Hepatocyte (in vitro differentiated cells): Measurements from ENCODE around the gene C2orf92. TPM values are rescaled to one million over a fixed set of nuclear protein-coding genes. Genes with fewer than 3 reads are reported as not detected.

Experiments used
- DNase-seq: peaks from one replicate; pipeline ENCODE4 v3.0.0-alpha.2; 2016; ENCODE audit warnings: low spot score
- H2AFZ ChIP-seq: fragments of 200-600 bp; sonication (generic); 2 replicates; pipeline ENCODE4 v1.6.0; 2016; ENCODE audit warnings: antibody characterized with exemption, mild to moderate bottlenecking
- H3K27ac ChIP-seq: fragments of 200-600 bp; sonication (generic); 2 replicates; pipeline ENCODE4 v1.5.1; 2016; ENCODE audit warnings: mild to moderate bottlenecking
- H3K27me3 ChIP-seq: fragments of 200-600 bp; sonication (generic); 2 replicates; pipeline ENCODE4 v1.6.1; 2016
- H3K36me3 ChIP-seq: fragments of 200-600 bp; sonication (generic); replicated peaks from 2 replicates; pipeline ENCODE4 v1.5.1; 2016; ENCODE audit warnings: low read depth; ENCODE audit not compliant: insufficient read depth
- H3K4me1 ChIP-seq: fragments of 200-600 bp; sonication (generic); 2 replicates; pipeline ENCODE4 v1.5.1; 2016; ENCODE audit warnings: mild to moderate bottlenecking, moderate library complexity; ENCODE audit not compliant: insufficient read depth
- H3K4me2 ChIP-seq: fragments of 200-600 bp; sonication (generic); 2 replicates; pipeline ENCODE4 v1.6.0; 2016
- H3K4me3 ChIP-seq: fragments of 200-600 bp; sonication (generic); 2 replicates; pipeline ENCODE4 v1.5.1; 2016; ENCODE audit warnings: mild to moderate bottlenecking
- H3K79me2 ChIP-seq: fragments of 200-600 bp; sonication (generic); 2 replicates; pipeline ENCODE4 v1.6.0; 2017; ENCODE audit warnings: mild to moderate bottlenecking
- H3K9me2 ChIP-seq: fragments of 200-600 bp; sonication (generic); replicated peaks from 2 replicates; pipeline ENCODE4 v1.6.0; 2017; ENCODE audit warnings: mild to moderate bottlenecking; ENCODE audit not compliant: insufficient read depth
- H3K9me3 ChIP-seq: fragments of 200-600 bp; sonication (generic); 2 replicates; pipeline ENCODE4 v1.5.1; 2016; ENCODE audit warnings: low read depth, mild to moderate bottlenecking
- H4K20me1 ChIP-seq: fragments of 200-600 bp; sonication (generic); 2 replicates; pipeline ENCODE4 v1.6.0; 2016; ENCODE audit warnings: mild to moderate bottlenecking; ENCODE audit not compliant: insufficient read depth, poor library complexity, severe bottlenecking
- CTCF ChIP-seq: fragments of 200-600 bp; sonication (generic); IDR thresholded peaks from 2 replicates; pipeline ENCODE4 v1.5.1; 2016; ENCODE audit warnings: antibody characterized with exemption, mild to moderate bottlenecking; ENCODE audit not compliant: poor library complexity
- EZH2 ChIP-seq: fragments of 200-600 bp; sonication (generic); IDR thresholded peaks from 2 replicates; pipeline ENCODE4 v1.6.1; 2016; ENCODE audit warnings: antibody characterized with exemption, mild to moderate bottlenecking, borderline replicate concordance
- EZH2phosphoT487 ChIP-seq: fragments of 200-600 bp; sonication (generic); IDR thresholded peaks from one replicate; pipeline ENCODE4 v1.6.1; 2018; ENCODE audit warnings: antibody characterized with exemption, mild to moderate bottlenecking, low read depth, moderate library complexity; ENCODE audit not compliant: unreplicated experiment, severe bottlenecking
- WGBS: methylation state at CpG from one replicate; pipeline ENCODE4 v1.1.6; 2016; ENCODE audit warnings: low lambda C conversion rate; ENCODE audit errors: missing lambda C conversion rate; 5-methylcytosine and 5-hydroxymethylcytosine counted together
- polyA plus RNA-seq: library from polyadenylated mRNA; unstranded; fragments of >200 nt; fragmentation: Nextera tagmentation; extraction: Ambion mirVana; gene quantifications from 2 replicates; pipeline ENCODE4 v1.2.1, GENCODE V29; 2016
- total RNA-seq: library from RNA; depleted of rRNA; stranded (reverse); fragments of >200 nt; gene quantifications from 2 replicates; pipeline ENCODE4 v1.2.3, GENCODE V29; 2014

C2orf92 gene
- total and polyA plus RNA-seq, 2 experiments from 2014 or later, result 2.1 to 4.5 TPM

DNA sequence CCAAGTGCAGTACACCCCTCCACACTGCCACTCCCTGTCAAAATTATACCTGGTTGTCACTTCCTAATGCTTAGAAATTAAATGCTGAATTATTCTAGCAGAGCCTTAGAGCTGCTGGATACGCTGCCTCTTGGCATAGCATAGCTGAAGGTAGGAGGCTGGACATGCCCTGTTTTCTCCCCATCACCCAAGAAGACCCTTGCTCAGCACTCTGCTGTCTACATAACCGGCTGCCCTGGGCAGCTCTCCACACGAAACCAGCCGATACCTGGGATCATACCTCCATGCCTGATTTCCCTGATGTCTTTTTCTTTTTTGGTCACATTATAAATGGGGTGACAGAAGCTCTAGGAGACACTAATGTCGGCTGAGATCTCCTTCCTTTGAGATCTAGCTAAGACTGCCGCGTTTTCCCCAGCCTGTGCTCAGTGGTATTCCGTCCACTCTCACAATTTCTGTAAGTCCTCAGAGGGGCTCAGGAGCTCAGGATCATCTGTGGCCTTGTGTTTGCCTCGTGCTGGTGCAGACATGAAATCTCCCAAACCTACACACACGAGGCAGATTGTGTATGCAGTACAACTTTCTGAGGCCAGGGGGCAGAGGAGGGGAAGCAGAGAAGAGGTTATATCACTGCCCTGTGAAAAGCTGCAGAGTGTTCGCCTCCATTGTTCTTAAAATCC is 30.4 kb downstream of the C2orf92 start:
- Histone ChIP-seq H3K4me3 (no peak overlapping the region), H3K4me1 (no peaks in the 10 kb centered on the region), H3K9me3 (no peaks in the 10 kb centered on the region), H3K27ac (no peak overlapping the region), H4K20me1 (no peaks in the 10 kb centered on the region), H3K27me3 (no peaks in the 10 kb centered on the region), H3K36me3 (no peaks in the 10 kb centered on the region), H3K79me2 (no peaks in the 10 kb centered on the region), H3K4me2 (no peak overlapping the region), H2AFZ (no peak overlapping the region), H3K9me2 (no peaks in the 10 kb centered on the region)
- 58% methylated on average over 11 of the region's 11 CpGs for WGBS
- DNase-seq, result peak; percentile 74
- TF ChIP-seq EZH2phosphoT487 (no peak), EZH2 (no peak), CTCF (peak; percentile 56)

GRCh38 chr2:97701186-97701585 is 31.7 kb downstream of the C2orf92 start:
- Histone ChIP-seq H3K79me2 (no peaks in the 10 kb centered on the region), H3K4me3 (no peak overlapping the region), H2AFZ (no peak overlapping the region), H3K27ac (no peak overlapping the region), H4K20me1 (no peaks in the 10 kb centered on the region), H3K27me3 (no peaks in the 10 kb centered on the region), H3K36me3 (no peaks in the 10 kb centered on the region), H3K9me2 (no peaks in the 10 kb centered on the region), H3K9me3 (no peaks in the 10 kb centered on the region), H3K4me1 (no peaks in the 10 kb centered on the region), H3K4me2 (no peak overlapping the region)
- 93% methylated on average over 13 of the region's 13 CpGs for WGBS
- TF ChIP-seq EZH2 (no peak), CTCF (no peak), EZH2phosphoT487 (no peak)
- no peak for DNase-seq

DNA sequence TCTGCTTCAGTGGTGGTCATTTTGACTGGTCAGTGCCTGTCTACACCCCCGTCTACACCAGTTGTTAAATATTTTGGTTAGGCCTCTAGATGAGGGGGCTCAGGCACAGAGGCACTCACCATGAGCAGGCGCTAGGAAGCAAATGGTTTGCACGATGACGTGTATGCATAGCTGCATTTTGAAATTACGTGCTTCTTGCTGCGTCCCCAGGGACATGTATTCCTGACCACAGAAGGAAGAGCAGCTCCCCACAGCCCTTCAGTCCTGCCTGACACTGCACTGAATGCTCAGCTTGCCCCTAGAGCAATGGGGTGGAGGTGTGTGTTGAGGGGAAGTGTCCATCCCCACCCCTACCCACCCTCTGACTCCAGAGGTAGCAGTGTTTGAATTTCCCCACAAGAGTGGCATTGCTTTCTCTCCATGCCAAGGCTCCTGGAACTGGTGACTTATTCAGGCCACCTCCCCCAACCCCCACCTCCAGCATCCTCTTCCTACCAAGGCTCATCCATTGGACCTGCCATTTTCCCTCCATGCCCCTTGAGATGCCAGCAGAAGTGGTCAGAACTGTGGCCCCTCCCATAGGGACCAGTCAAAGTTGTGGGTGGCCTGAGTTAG is 32.4 kb downstream of the C2orf92 start:
- no peak for DNase-seq
- Histone ChIP-seq H3K27ac (no peak overlapping the region), H3K27me3 (no peaks in the 10 kb centered on the region), H3K4me2 (no peak overlapping the region), H3K9me3 (no peaks in the 10 kb centered on the region), H3K9me2 (no peaks in the 10 kb centered on the region), H2AFZ (no peak overlapping the region), H4K20me1 (no peaks in the 10 kb centered on the region), H3K36me3 (no peaks in the 10 kb centered on the region), H3K79me2 (no peaks in the 10 kb centered on the region), H3K4me3 (no peak overlapping the region), H3K4me1 (no peaks in the 10 kb centered on the region)
- 92% methylated on average over 6 of the region's 6 CpGs for WGBS
- TF ChIP-seq CTCF (no peak), EZH2phosphoT487 (no peak), EZH2 (no peak)
